Measurements from ENCODE around the gene HOXA10. TPM values are rescaled to one million over a fixed set of nuclear protein-coding genes. Genes with fewer than 3 reads are reported as not detected.

Gene HOXA10
- total and polyA plus RNA-seq, 4 donors = 0.03 to 0.70 (median 0.13) TPM

DNA sequence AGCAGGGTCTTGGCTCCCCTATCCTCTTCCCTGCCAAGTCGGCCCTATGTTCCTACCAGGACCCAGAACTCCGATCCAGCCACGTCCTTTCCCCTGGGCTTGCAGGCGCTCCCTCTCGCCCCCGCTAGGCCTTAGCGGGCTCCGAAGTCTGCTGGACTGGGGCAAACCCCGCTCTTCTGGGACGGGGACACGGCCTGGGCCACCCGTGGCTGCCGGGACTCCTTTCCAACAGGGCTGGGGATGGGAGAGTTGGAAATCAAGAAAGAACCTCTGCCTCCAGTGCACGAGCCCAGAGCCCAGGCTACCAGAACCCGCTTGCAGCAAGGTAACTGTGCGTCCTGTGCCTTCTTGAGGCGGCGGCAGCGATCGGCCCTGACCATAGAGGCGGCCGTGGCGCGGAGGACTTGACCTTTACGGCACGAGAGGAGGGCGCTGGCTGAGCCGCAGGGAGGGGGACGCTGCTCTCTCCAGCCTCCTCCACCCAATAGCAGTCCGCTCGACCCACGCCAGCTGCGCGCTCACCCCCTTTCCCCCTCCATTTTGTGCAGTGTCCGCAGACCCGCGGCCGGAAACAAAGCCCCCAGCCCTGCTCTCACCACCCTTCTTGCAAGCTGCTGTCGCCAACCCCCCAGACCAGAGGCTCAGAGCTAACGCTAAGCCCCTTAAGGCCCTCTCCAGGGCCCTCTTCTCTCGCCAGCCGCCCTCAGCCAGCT, 17.9 kb upstream of the HOXA10 start:
- TF ChIP-seq, protein P1, sequence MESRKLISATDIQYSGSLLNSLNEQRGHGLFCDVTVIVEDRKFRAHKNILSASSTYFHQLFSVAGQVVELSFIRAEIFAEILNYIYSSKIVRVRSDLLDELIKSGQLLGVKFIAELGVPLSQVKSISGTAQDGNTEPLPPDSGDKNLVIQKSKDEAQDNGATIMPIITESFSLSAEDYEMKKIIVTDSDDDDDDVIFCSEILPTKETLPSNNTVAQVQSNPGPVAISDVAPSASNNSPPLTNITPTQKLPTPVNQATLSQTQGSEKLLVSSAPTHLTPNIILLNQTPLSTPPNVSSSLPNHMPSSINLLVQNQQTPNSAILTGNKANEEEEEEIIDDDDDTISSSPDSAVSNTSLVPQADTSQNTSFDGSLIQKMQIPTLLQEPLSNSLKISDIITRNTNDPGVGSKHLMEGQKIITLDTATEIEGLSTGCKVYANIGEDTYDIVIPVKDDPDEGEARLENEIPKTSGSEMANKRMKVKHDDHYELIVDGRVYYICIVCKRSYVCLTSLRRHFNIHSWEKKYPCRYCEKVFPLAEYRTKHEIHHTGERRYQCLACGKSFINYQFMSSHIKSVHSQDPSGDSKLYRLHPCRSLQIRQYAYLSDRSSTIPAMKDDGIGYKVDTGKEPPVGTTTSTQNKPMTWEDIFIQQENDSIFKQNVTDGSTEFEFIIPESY (IDR thresholded peaks at IDR 0.05) = no peak
- TF ChIP-seq FOXA2 (IDR thresholded peaks at IDR 0.05) (no peak), SP1 (IDR thresholded peaks at IDR 0.05) (no peak), NR2F2 (IDR thresholded peaks at IDR 0.05) (no peak), HNF4A (conservative IDR thresholded peaks at IDR 0.05) (no peak), EGR1 (IDR thresholded peaks at IDR 0.05; ENCODE audit: low read depth in 2 of 2) (no peak), RXRA (IDR thresholded peaks at IDR 0.05) (no peak), RAD21 (IDR thresholded peaks at IDR 0.05) (no peak), HNF4G (IDR thresholded peaks at IDR 0.05) (no peak), JUND (IDR thresholded peaks at IDR 0.05) (no peak), GABPA (IDR thresholded peaks at IDR 0.05 in 1 of 2, conservative IDR thresholded peaks at IDR 0.05 in 1 of 2) (no peak), TAF1 (conservative IDR thresholded peaks at IDR 0.05) (no peak), FOXA1 (IDR thresholded peaks at IDR 0.05) (no peak)
- TF ChIP-seq, protein P2, sequence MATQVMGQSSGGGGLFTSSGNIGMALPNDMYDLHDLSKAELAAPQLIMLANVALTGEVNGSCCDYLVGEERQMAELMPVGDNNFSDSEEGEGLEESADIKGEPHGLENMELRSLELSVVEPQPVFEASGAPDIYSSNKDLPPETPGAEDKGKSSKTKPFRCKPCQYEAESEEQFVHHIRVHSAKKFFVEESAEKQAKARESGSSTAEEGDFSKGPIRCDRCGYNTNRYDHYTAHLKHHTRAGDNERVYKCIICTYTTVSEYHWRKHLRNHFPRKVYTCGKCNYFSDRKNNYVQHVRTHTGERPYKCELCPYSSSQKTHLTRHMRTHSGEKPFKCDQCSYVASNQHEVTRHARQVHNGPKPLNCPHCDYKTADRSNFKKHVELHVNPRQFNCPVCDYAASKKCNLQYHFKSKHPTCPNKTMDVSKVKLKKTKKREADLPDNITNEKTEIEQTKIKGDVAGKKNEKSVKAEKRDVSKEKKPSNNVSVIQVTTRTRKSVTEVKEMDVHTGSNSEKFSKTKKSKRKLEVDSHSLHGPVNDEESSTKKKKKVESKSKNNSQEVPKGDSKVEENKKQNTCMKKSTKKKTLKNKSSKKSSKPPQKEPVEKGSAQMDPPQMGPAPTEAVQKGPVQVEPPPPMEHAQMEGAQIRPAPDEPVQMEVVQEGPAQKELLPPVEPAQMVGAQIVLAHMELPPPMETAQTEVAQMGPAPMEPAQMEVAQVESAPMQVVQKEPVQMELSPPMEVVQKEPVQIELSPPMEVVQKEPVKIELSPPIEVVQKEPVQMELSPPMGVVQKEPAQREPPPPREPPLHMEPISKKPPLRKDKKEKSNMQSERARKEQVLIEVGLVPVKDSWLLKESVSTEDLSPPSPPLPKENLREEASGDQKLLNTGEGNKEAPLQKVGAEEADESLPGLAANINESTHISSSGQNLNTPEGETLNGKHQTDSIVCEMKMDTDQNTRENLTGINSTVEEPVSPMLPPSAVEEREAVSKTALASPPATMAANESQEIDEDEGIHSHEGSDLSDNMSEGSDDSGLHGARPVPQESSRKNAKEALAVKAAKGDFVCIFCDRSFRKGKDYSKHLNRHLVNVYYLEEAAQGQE (IDR thresholded peaks at IDR 0.05) = no peak
- TF ChIP-seq, protein P3, sequence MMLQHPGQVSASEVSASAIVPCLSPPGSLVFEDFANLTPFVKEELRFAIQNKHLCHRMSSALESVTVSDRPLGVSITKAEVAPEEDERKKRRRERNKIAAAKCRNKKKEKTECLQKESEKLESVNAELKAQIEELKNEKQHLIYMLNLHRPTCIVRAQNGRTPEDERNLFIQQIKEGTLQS (IDR thresholded peaks at IDR 0.05) = no peak
- TF ChIP-seq, protein P4, sequence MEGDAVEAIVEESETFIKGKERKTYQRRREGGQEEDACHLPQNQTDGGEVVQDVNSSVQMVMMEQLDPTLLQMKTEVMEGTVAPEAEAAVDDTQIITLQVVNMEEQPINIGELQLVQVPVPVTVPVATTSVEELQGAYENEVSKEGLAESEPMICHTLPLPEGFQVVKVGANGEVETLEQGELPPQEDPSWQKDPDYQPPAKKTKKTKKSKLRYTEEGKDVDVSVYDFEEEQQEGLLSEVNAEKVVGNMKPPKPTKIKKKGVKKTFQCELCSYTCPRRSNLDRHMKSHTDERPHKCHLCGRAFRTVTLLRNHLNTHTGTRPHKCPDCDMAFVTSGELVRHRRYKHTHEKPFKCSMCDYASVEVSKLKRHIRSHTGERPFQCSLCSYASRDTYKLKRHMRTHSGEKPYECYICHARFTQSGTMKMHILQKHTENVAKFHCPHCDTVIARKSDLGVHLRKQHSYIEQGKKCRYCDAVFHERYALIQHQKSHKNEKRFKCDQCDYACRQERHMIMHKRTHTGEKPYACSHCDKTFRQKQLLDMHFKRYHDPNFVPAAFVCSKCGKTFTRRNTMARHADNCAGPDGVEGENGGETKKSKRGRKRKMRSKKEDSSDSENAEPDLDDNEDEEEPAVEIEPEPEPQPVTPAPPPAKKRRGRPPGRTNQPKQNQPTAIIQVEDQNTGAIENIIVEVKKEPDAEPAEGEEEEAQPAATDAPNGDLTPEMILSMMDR (IDR thresholded peaks at IDR 0.05; ENCODE audit: low read depth, low read length, missing input control) = no peak
- TF ChIP-seq, protein P5, sequence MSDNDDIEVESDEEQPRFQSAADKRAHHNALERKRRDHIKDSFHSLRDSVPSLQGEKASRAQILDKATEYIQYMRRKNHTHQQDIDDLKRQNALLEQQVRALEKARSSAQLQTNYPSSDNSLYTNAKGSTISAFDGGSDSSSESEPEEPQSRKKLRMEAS (IDR thresholded peaks at IDR 0.05) = no peak
- H3K27ac ChIP-seq (ENCODE audit: low read depth in 1 of 2, low read length in 2 of 2) = no peak overlapping the region
- H3K9me3 ChIP-seq (ENCODE audit: control insufficient read depth in 4 of 4, low read length in 3 of 4) = peaks cover 0 to 6% (median under 1%) of the 10 kb centered on the region in 4 donors
- DNase-seq (ENCODE audit: low spot score) = no peak
- H3K4me3 ChIP-seq (ENCODE audit: low read depth in 1 of 3, low read length in 3 of 3) = peak overlapping the region in 1 of 3 donors; percentile 42
- 10% methylated on average over 42 of the region's 42 CpGs for WGBS
- peaks cover 14 to 28% (median 20%) of the 10 kb centered on the region in 4 donors for H3K4me1 ChIP-seq (ENCODE audit: control insufficient read depth in 4 of 4, insufficient read depth in 4 of 4, low read length in 3 of 4)
- H3K36me3 ChIP-seq (ENCODE audit: control insufficient read depth in 4 of 4, insufficient read depth in 3 of 4, low read depth in 1 of 4, low read length in 3 of 4) = no peaks in the 10 kb centered on the region
- H3K9ac ChIP-seq (ENCODE audit: low read depth in 1 of 2, low read length in 2 of 2) = no peak overlapping the region
- peaks cover 4 to 50% (median 30%) of the 10 kb centered on the region in 4 donors for H3K27me3 ChIP-seq (ENCODE audit: control insufficient read depth in 4 of 4, insufficient read depth in 4 of 4, low read length in 3 of 4)
